WTC11 (cell line): Measurements from ENCODE around the gene TUBGCP6.

ENCODE experiments used
- CREB1 ChIP-seq: sonication (generic); formaldehyde crosslinking; IDR thresholded peaks from 2 replicates; pipeline ENCODE4 v1.8.0; 2023; ENCODE audit warnings: mild to moderate bottlenecking, missing genetic modification reagents
- TP53 ChIP-seq: sonication (generic); formaldehyde crosslinking; IDR thresholded peaks from 2 replicates; pipeline ENCODE4 v1.8.1; 2023; ENCODE audit warnings: mild to moderate bottlenecking, missing genetic modification reagents

DNA sequence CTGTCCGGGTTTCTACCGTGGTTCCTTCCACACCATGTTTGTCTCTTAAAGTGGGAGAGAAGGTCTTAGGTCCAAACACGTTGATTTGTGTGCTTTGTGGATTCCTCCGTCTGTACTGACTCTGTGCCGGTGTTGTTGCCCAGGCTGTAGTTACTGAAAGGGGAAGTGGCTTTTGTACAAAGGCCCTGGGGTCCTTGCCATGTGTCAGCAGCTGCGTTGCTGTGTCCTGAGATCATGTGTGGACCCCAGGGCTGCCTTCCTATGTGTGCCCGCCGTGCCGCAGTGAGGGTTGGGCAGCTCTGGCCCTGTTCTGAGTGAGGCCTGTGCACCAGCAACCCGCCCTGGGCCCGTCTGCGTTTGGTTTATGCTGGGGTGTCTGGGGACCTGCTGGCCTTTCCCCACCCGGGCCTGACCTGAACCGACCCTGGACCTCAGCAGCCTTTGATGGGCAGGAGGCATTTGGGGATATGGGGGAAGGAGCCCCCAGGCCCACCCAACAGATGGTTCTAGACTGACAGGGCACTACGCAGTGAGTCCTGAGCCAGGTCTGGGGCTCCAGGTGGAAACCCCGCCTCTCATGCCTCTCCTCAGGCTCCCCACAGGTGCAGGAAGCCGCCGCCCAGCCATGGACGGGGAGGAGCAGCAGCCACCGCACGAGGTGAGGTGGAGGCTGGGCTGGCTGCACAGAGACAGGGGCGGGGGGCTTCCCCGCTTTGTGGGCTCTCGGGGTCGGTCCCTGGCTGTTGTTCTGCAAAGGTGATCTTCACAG, 52.2 kb downstream of the TUBGCP6 start:
- no peak for TF ChIP-seq TP53 (CRISPR knock-in tag)
- TF ChIP-seq CREB1 (CRISPR knock-in tag): no peak
